Astrocyte of the spinal cord (primary cell): Measurements from ENCODE around the gene NECAB2.

Source experiments
- DNase-seq: peaks from one replicate; pipeline ENCODE4 v3.0.0; 2011; ENCODE audit warnings: low read depth, low spot score
- H3K4me3 ChIP-seq: 2 replicates; pipeline ENCODE4 v1.5.1; 2011; ENCODE audit warnings: low read depth, mild to moderate bottlenecking, low read length, moderate library complexity
- in situ Hi-C: cut with HindIII; loops from 2 replicates; pipeline ENCODE4 v1.10.0; 2017; ENCODE audit warnings: low sequenced_read_pairs
- TF ChIP-seq, protein P1 (sequence below): IDR thresholded peaks from 2 replicates; pipeline ENCODE4 v1.5.1; 2012; ENCODE audit warnings: low read depth, mild to moderate bottlenecking, low read length, inconsistent platforms

The NECAB2 gene

DNA sequence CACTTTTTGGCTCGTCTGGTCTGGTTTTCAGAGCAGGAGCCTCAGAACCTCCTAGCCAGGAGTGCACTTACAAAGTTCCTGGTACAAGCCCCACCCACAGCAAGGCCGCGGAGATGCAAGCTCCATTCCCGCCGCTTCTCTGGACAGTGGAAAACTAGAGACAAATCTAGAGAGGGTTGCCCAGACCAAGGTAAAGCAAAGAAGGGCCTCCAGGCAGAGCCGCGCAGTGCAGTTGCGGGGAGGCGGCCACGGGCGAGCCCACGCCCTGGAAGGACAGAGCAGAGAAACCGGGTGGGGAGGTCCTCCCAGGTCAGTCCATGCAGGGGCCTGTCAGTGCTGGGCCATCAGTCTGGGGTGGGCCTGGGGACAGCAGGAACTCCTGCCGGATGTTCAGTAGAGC lies 26.0 kb upstream of the NECAB2 start:
- H3K4me3 ChIP-seq, result no peak overlapping the region
- no peak for DNase-seq
- TF ChIP-seq, protein P1, sequence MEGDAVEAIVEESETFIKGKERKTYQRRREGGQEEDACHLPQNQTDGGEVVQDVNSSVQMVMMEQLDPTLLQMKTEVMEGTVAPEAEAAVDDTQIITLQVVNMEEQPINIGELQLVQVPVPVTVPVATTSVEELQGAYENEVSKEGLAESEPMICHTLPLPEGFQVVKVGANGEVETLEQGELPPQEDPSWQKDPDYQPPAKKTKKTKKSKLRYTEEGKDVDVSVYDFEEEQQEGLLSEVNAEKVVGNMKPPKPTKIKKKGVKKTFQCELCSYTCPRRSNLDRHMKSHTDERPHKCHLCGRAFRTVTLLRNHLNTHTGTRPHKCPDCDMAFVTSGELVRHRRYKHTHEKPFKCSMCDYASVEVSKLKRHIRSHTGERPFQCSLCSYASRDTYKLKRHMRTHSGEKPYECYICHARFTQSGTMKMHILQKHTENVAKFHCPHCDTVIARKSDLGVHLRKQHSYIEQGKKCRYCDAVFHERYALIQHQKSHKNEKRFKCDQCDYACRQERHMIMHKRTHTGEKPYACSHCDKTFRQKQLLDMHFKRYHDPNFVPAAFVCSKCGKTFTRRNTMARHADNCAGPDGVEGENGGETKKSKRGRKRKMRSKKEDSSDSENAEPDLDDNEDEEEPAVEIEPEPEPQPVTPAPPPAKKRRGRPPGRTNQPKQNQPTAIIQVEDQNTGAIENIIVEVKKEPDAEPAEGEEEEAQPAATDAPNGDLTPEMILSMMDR, result no peak
- in situ Hi-C loops, result no loop called here

DNA sequence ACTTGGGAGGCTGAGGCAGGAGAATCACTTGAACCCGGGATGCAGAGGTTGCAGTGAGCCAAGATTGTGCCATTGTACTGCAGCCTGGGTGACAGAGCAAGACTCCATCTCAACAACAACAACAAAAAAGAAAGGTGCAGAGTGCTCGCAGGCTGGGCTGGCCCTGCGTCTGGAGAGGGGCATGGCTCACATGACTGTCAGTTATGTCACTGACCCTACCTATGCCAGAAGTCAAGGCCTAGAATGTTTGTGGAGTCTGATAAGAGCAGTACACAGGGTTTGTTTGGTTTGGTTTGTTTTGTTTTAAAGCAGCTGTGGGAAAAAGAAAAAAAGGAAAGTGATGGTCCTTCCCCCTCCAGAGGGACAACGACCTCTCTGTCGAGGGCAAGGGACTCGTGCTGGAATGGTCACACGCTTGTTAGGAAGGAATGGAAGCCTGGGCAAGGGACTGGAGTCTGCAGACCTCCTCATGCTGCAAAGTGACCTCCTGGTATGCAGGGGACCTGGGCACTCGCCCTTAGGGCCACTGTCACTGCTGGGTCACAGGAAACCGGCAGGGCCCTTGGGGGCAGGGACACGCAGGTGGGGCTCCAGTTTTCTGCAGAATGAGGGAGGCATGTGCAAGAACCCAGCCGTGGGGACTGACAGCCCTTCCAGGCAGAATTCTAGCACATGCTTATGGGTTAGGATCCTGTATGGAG lies 25.1 kb upstream of the NECAB2 start:
- in situ Hi-C loops, result no loop called here
- H3K4me3 ChIP-seq, result no peak overlapping the region
- DNase-seq, result no peak
- TF ChIP-seq, protein P1, result no peak

DNA sequence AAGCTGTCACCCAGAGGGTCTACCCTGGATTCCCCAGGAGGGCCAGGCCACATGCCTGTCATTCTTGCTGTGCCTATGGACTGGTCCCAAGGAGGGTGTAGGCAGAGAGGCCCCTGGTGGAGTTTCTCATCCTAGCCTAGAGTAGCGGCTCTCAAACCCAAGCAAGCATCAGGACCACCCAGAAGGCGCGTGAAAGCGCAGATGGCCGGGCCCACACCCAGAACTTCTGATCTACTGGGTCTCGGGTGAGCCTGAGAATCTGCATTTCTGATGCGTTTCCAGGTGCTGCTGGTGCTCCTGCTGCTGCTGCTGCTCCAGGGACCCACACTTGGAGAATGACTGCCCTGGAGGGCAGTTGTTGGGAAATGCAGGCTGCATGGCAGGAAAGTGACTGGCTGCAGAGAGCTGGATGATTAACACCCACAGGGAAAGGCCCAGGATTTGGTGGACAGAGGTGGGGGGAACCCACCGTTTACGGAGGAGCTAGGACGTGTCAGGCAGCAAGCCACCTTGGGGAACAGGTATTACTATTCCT lies 24.5 kb upstream of the NECAB2 start:
- in situ Hi-C loops, result no loop called here
- no peak overlapping the region for H3K4me3 ChIP-seq
- TF ChIP-seq, protein P1, result no peak
- DNase-seq, result no peak

DNA sequence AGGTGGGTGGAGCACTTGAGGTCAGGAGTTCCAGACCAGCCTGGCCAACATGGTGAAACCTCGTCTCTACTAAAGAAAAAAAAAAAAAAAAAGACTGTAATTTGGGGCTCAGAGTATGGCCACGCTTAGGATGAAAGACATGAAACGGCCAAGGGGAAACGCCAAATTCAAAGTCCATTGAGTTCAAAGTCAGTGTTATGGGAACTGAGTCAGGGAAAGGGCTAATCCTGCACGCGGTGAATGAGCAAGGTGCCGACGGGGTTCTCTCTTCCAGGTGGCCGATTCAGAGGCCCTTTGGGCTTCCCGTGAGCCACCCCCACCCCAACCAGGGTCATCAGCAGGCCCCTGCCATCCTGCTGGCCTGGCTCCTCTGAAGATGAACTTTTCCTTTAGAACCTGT lies 22.5 kb upstream of the NECAB2 start:
- in situ Hi-C loops, result no loop called here
- no peak for DNase-seq
- TF ChIP-seq, protein P1, result no peak
- no peak overlapping the region for H3K4me3 ChIP-seq

DNA sequence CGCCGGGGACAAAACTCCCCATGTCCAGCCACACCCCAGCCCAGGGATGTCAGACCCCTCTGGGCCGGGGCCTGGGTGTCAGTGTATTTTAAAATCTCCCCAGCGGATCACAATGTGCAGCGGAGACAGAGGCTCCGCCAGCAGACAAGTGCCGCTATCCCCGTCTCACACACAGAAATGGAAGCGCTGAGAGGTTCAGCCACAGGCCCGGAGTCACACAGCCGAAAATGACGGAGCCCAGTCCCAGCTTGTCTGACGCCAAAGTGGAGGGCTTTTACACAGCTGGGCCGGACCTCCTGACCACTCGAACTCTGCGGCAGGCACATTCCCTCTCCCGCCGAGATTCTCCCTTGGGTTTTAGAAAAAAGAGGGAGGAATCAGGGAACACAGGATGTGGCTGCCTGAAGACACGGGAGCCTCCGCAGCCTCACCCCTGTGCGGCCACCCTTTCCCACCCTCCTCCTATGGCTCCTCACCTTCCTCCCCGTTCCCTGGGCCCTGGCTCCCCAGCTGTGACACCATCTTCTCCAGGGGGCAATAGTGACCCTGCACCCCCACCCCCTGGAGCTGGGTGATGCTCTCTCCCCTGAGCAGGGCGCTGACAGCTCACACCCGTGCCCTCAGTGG lies 21.8 kb upstream of the NECAB2 start:
- TF ChIP-seq, protein P1, result no peak
- no peak overlapping the region for H3K4me3 ChIP-seq
- no peak for DNase-seq
- in situ Hi-C loops, result no loop called here

DNA sequence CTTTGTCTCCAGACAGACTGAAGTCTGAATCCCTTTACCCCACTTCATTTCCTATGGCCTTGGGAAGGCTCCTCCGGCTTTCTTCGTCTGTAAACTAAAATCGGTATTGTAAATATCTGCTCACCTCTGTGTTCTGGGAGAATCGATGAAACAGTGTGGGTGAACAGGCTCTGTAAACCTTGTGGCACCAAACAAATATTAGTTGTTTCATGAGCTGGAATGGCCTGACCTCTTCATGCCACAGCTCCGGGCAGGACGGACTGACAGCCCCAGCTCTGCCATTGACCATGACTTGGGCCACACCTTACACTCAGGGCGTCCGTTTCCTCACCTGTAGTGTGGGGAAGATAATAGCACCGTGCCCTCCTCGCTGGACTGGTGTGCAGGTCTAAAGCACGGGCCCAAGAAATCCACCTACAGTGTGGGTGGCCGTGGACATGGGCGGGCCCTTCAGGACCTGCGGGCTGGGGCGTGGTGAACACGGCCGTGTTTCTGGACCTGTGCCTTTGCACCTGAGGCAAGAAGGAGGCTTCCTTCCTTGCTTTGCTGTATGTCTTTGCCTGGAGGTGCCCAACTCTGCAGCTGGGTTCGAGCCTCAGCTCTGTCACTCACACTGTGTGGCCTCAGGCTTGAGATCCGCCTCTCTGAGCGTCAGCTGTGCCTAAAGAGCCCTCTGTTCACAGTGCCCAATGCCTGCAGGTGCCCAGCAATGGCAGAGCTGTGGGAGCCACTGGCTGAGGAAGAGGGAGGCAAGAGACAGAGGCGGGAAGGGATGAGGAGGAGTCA lies 21.1 kb upstream of the NECAB2 start:
- no peak overlapping the region for H3K4me3 ChIP-seq
- TF ChIP-seq, protein P1, result no peak
- in situ Hi-C loops, result no loop called here
- no peak for DNase-seq
